ENCODE results near the gene CD2AP.

- no peak for TF ChIP-seq POLR2A (IDR thresholded peaks at IDR 0.05)
- TF ChIP-seq CTCF (IDR thresholded peaks at IDR 0.05): no peak
Measured at GRCh38 chr6:47454713-47455396, 22.7 kb upstream of the CD2AP start.
